IMR-90 (cell line): ENCODE measurements around the gene COL24A1. TPM values are rescaled to one million over a fixed set of nuclear protein-coding genes. Genes with fewer than 3 reads are reported as not detected.
A peak's percentile ranks its signal among the peaks of the same experiment; 100 is the strongest.

Source experiments
- ATAC-seq: fragments of 200-7000 bp; cut with Tn5 transposase; 2 replicates; pipeline ENCODE4 v1.9.1; 2020; ENCODE audit warnings: low read depth, mild to moderate bottlenecking, moderate library complexity
- BruUV-seq: library from RNA; stranded (reverse); fragments of 400-500 nt; replicated peaks from 2 replicates; lab custom pipeline; 2021; lab: Mats Ljungman, UMichigan
- CTCF ChIA-PET: fragments of 300-600 bp; formaldehyde crosslinking; extraction: SDS; loops from one replicate; lab custom pipeline; 2021; ENCODE audit warnings: antibody characterized with exemption; lab: Yijun Ruan, JAX
- POLR2A ChIA-PET: fragments of 300-600 bp; sonication (Branson Sonifier 250); formaldehyde crosslinking; loops from one replicate; lab custom pipeline; 2022; ENCODE audit warnings: antibody characterized with exemption; ENCODE audit not compliant: unreplicated experiment; lab: Charles Lee
- DNase-seq: peaks from one replicate; pipeline ENCODE4 v3.0.0; 2013
- H2AFZ ChIP-seq: replicated peaks from 2 replicates; pipeline ENCODE3; 2013; ENCODE audit warnings: low read length, mild to moderate bottlenecking; ENCODE audit not compliant: poor library complexity
- H2AK5ac ChIP-seq: 2 replicates; pipeline ENCODE4 v1.6.1; 2013; ENCODE audit warnings: low read depth, low read length, inconsistent platforms
- H2AK9ac ChIP-seq: replicated peaks from 2 replicates; pipeline ENCODE3; 2013; ENCODE audit warnings: mild to moderate bottlenecking, low read depth, low read length, moderate library complexity; ENCODE audit not compliant: poor library complexity
- H2BK120ac ChIP-seq: 2 replicates; pipeline ENCODE4 v1.6.1; 2013; ENCODE audit warnings: low read depth, low read length, inconsistent platforms
- H2BK15ac ChIP-seq: 3 replicates; pipeline ENCODE4 v1.6.1; 2013; ENCODE audit warnings: low read depth, low read length, inconsistent platforms
- H2BK20ac ChIP-seq: 2 replicates; pipeline ENCODE4 v1.6.1; 2013; ENCODE audit warnings: low read depth, mild to moderate bottlenecking, inconsistent platforms, low read length, moderate library complexity
- H2BK5ac ChIP-seq: 2 replicates; pipeline ENCODE4 v1.6.1; 2013; ENCODE audit warnings: mild to moderate bottlenecking, low read depth, low read length, inconsistent platforms; ENCODE audit not compliant: poor library complexity, severe bottlenecking
- H3K14ac ChIP-seq: replicated peaks from 2 replicates; pipeline ENCODE4 v1.6.1; 2013; ENCODE audit warnings: low read depth, low read length, inconsistent platforms
- H3K18ac ChIP-seq: 2 replicates; pipeline ENCODE4 v1.6.1; 2013; ENCODE audit warnings: low read depth, low read length, control low read depth
- H3K23ac ChIP-seq: 2 replicates; pipeline ENCODE4 v1.6.1; 2013; ENCODE audit warnings: low read depth, low read length, inconsistent platforms
- H3K27ac ChIP-seq: 2 replicates; pipeline ENCODE4 v1.5.1; 2013; ENCODE audit warnings: mild to moderate bottlenecking, control low read depth, low read length; ENCODE audit not compliant: insufficient read depth
- H3K27me3 ChIP-seq: 2 replicates; pipeline ENCODE4 v1.6.1; 2013; ENCODE audit warnings: low read length; ENCODE audit not compliant: control insufficient read depth, insufficient read depth
- H3K36me3 ChIP-seq: 2 replicates; pipeline ENCODE4 v1.6.1; 2013; ENCODE audit warnings: low read length, mixed read lengths; ENCODE audit not compliant: control insufficient read depth, insufficient read depth
- H3K4ac ChIP-seq: 2 replicates; pipeline ENCODE4 v1.6.1; 2013; ENCODE audit warnings: low read depth, low read length, inconsistent platforms
- H3K4me1 ChIP-seq: 2 replicates; pipeline ENCODE4 v1.6.1; 2013; ENCODE audit warnings: low read length, mixed read lengths; ENCODE audit not compliant: control insufficient read depth, insufficient read depth
- H3K4me2 ChIP-seq: 2 replicates; pipeline ENCODE4 v1.6.1; 2013; ENCODE audit warnings: low read depth, mild to moderate bottlenecking, control low read depth, low read length, moderate library complexity
- H3K4me3 ChIP-seq: 2 replicates; pipeline ENCODE4 v1.5.1; 2013; ENCODE audit warnings: low read depth, mild to moderate bottlenecking, control low read depth, low read length, moderate library complexity; ENCODE audit not compliant: insufficient read depth
- H3K56ac ChIP-seq: 2 replicates; pipeline ENCODE4 v1.6.1; 2013; ENCODE audit warnings: low read length, inconsistent platforms; ENCODE audit not compliant: insufficient read depth; ENCODE audit errors: extremely low read depth
- H3K79me1 ChIP-seq, 2 experiments: 2 replicates each; pipeline ENCODE4 v1.6.1; 2013; ENCODE audit warnings: low read length in 2 of 2, inconsistent platforms in 1 of 2, low read depth in 1 of 2
- H3K9ac ChIP-seq: 2 replicates; pipeline ENCODE4 v1.6.1; 2013; ENCODE audit warnings: low read depth, low read length, control low read depth
- H3K9me1 ChIP-seq: 2 replicates; pipeline ENCODE4 v1.6.1; 2013; ENCODE audit warnings: low read length, inconsistent platforms; ENCODE audit not compliant: insufficient read depth
- H3K9me3 ChIP-seq: 2 replicates; pipeline ENCODE4 v1.6.1; 2013; ENCODE audit warnings: low read length; ENCODE audit not compliant: control insufficient read depth, insufficient read depth
- H4K20me1 ChIP-seq: 2 replicates; pipeline ENCODE4 v1.6.1; 2013; ENCODE audit warnings: low read length, inconsistent platforms; ENCODE audit not compliant: insufficient read depth
- H4K5ac ChIP-seq: 2 replicates; pipeline ENCODE4 v1.6.1; 2013; ENCODE audit warnings: mild to moderate bottlenecking, low read depth, low read length, control low read depth
- H4K8ac ChIP-seq, 2 experiments: 2 replicates each; pipeline ENCODE4 v1.6.1; 2013; ENCODE audit warnings: low read depth in 2 of 2, low read length in 2 of 2, control low read depth in 1 of 2, inconsistent platforms in 1 of 2
- H4K91ac ChIP-seq: 2 replicates; pipeline ENCODE4 v1.6.1; 2013; ENCODE audit warnings: low read depth, low read length, inconsistent platforms; ENCODE audit not compliant: insufficient read depth
- CHD1 ChIP-seq: IDR thresholded peaks from 2 replicates; pipeline ENCODE4 v1.6.1; 2012; ENCODE audit warnings: low read depth, low read length, improper control_type of control experiment
- FOS ChIP-seq: fragments of 150-350 bp; IDR thresholded peaks from 2 replicates; pipeline ENCODE4 v1.6.1; 2016; ENCODE audit warnings: low read depth, low read length
- MAFK ChIP-seq: IDR thresholded peaks from 2 replicates; pipeline ENCODE4 v1.6.1; 2012; ENCODE audit warnings: low read depth, low read length, improper control_type of control experiment
- MXI1 ChIP-seq: IDR thresholded peaks from 2 replicates; pipeline ENCODE4 v1.6.1; 2012; ENCODE audit warnings: low read depth, mild to moderate bottlenecking, low read length, moderate library complexity, borderline replicate concordance
- POLR2A ChIP-seq: IDR thresholded peaks from 2 replicates; pipeline ENCODE4 v1.6.1; 2012; ENCODE audit warnings: mild to moderate bottlenecking, low read depth, low read length
- RAD21 ChIP-seq: IDR thresholded peaks from 2 replicates; pipeline ENCODE4 v1.6.1; 2012; ENCODE audit warnings: low read length, improper control_type of control experiment
- SMC3 ChIP-seq: fragments of 150-350 bp; IDR thresholded peaks from 2 replicates; pipeline ENCODE4 v1.6.1; 2016; ENCODE audit warnings: low read depth, mild to moderate bottlenecking, antibody characterized with exemption, low read length, moderate library complexity
- WGBS, 2 experiments: methylation state at CpG; one replicate each; pipeline versions ENCODE4 v1.1.5 to v1.1.7; 2013; ENCODE audit warnings: missing lambda C conversion rate in 2 of 2; ENCODE audit not compliant: insufficient read length in 1 of 2; ENCODE audit errors: extremely low coverage in 2 of 2; 5-methylcytosine and 5-hydroxymethylcytosine counted together
- dilution Hi-C: fragments of 300-500 bp; cut with HindIII; formaldehyde crosslinking; loops from one replicate; pipeline ENCODE4 v1.14.3; 2018; ENCODE audit warnings: low sequenced_read_pairs; ENCODE audit not compliant: unreplicated experiment
- in situ Hi-C: fragments of 300-500 bp; cut with MboI; formaldehyde crosslinking; loops from 3 replicates; pipeline ENCODE4 v1.14.3; 2019; ENCODE audit warnings: low sequenced_read_pairs, inconsistent platforms, mixed read lengths
- intact Hi-C: fragments of 100-400 bp; cut with micrococcal nuclease; formaldehyde crosslinking; loops from 2 replicates; pipeline ENCODE4 v1.10.0; 2022
- polyA plus RNA-seq, 3 experiments: library from polyadenylated mRNA; depleted of rRNA; stranded (reverse); fragments of >200 nt; gene quantifications; 2 replicates each; pipeline ENCODE4 v1.2.3, GENCODE V29; 2012; ENCODE audit warnings: low replicate concordance in 1 of 3
- total RNA-seq: library from RNA; depleted of rRNA; stranded (reverse); fragments of >200 nt; gene quantifications from 2 replicates; pipeline ENCODE4 v1.2.3, GENCODE V29; 2012
- TF ChIP-seq, protein P1 (sequence below): conservative IDR thresholded peaks from 2 replicates; pipeline ENCODE4 v1.5.1; 2012; ENCODE audit warnings: mild to moderate bottlenecking, low read depth, low read length, improper control_type of control experiment

COL24A1 gene
- total and polyA plus RNA-seq, 2 of the 4 experiments (the other 2 are of a cell fraction) = 1.4 to 2.2 TPM

DNA sequence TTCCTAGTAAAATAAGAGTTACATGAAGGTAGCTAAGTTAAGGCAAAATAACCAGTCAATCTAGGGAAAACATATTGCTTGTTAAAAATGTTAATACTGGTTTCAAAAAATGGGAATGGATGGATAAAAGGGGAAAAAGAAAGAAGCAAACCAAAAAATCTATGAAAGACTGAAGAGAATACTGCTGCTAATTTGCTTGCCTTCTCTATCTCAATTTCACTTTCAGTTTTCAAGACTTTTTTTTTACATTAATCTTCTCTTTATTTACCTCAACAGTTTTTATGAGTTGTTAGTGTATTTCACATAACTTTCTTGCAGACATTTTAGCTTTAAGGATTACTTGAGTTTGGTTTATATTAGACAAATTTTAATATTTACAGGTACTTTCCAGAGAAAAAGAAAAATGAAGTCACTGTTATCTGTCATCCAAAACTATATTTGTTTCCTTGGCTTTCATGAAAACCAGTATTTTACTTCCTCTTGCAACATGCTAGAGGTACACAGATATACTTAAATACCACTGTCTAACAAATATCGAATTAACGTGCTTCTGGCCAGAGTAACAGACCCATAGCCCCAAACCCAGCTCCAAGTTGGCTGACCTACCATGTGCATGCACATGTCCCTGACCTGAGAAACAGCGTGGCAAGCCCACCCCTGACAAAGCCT, 70.7 kb downstream of the COL24A1 start:
- H2AK5ac ChIP-seq = peak overlapping the region; percentile 20
- WGBS, 2 experiments = no CpG with 5 or more reads among the region's 3 CpGs
- H3K4me3 ChIP-seq = no peak overlapping the region
- ChIA-PET POLR2A (no interaction called here), CTCF (no interaction called here)
- H3K9me3 ChIP-seq = no peaks in the 10 kb centered on the region
- H2AK9ac ChIP-seq = peak overlapping the region; percentile 33
- H2BK15ac ChIP-seq = 0 out of 3 replicates have a peak overlapping the region, but pooled peaks have one; percentile 80
- peak overlapping the region; percentile 14 for H2BK120ac ChIP-seq
- H3K56ac ChIP-seq = no peak overlapping the region
- peak overlapping the region in 1 of 2 experiments; percentile 28; a peak in 2 of 4 replicates for H4K8ac ChIP-seq
- H3K4me2 ChIP-seq = no peak overlapping the region
- ATAC-seq = no peak
- no TSS peak for BruUV-seq
- peak overlapping the region; percentile 58; the same call in 1 of the 2 replicates for H2BK20ac ChIP-seq
- in situ Hi-C loops (no loop called here), dilution Hi-C loops (no loop called here), intact Hi-C loops (no loop called here)
- no peak overlapping the region for H2BK5ac ChIP-seq
- H3K14ac ChIP-seq = 0 out of 2 replicates have a peak overlapping the region, but pooled peaks have one; percentile 9
- no peak overlapping the region for H3K23ac ChIP-seq
- no peak overlapping the region for H2AFZ ChIP-seq
- peak overlapping the region; percentile 61 for H3K18ac ChIP-seq
- 0 out of 2 replicates have a peak overlapping the region, but pooled peaks have one; percentile 39 for H4K91ac ChIP-seq
- TF ChIP-seq POLR2A (no peak), RAD21 (no peak), FOS (no peak), CHD1 (no peak), MAFK (no peak), SMC3 (no peak), MXI1 (no peak)
- TF ChIP-seq, protein P1, sequence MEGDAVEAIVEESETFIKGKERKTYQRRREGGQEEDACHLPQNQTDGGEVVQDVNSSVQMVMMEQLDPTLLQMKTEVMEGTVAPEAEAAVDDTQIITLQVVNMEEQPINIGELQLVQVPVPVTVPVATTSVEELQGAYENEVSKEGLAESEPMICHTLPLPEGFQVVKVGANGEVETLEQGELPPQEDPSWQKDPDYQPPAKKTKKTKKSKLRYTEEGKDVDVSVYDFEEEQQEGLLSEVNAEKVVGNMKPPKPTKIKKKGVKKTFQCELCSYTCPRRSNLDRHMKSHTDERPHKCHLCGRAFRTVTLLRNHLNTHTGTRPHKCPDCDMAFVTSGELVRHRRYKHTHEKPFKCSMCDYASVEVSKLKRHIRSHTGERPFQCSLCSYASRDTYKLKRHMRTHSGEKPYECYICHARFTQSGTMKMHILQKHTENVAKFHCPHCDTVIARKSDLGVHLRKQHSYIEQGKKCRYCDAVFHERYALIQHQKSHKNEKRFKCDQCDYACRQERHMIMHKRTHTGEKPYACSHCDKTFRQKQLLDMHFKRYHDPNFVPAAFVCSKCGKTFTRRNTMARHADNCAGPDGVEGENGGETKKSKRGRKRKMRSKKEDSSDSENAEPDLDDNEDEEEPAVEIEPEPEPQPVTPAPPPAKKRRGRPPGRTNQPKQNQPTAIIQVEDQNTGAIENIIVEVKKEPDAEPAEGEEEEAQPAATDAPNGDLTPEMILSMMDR = no peak
- H3K9me1 ChIP-seq = peaks cover 6% of the 10 kb centered on the region; the same call in 1 of the 2 replicates
- no peak overlapping the region for H3K27ac ChIP-seq
- H3K4ac ChIP-seq = peak overlapping the region; percentile 51; the same call in 1 of the 2 replicates
- DNase-seq = no peak
- 0 out of 2 replicates have a peak overlapping the region, but pooled peaks have one; percentile 44 for H4K5ac ChIP-seq
- no peak overlapping the region for H3K9ac ChIP-seq
- H4K20me1 ChIP-seq = no peaks in the 10 kb centered on the region
- H3K4me1 ChIP-seq = peaks cover 3% of the 10 kb centered on the region
- no peaks in the 10 kb centered on the region for H3K27me3 ChIP-seq
- no peaks in the 10 kb centered on the region for H3K79me1 ChIP-seq
- H3K36me3 ChIP-seq = no peaks in the 10 kb centered on the region
